Keratinocyte (primary cell): Measurements from ENCODE around the gene MED12L. TPM values are rescaled to one million over a fixed set of nuclear protein-coding genes. Genes with fewer than 3 reads are reported as not detected.

Experiments
- DNase-seq: peaks from one replicate; pipeline ENCODE4 v3.0.0-alpha.2; 2011; ENCODE audit warnings: low read depth, missing footprints, low spot score
- FAIRE-seq: peaks from 2 replicates; lab custom pipeline; 2011; peaks lifted over from hg19 to GRCh38; lab: Jason Lieb, UNC
- H2AFZ ChIP-seq: 2 replicates; pipeline ENCODE4 v1.6.0; 2012; ENCODE audit warnings: low read length, control low read depth, inconsistent platforms; ENCODE audit not compliant: control insufficient read depth
- H3K27ac ChIP-seq: 2 replicates; pipeline ENCODE4 v1.5.1; 2011; ENCODE audit warnings: low read length; ENCODE audit not compliant: control insufficient read depth, insufficient read depth
- H3K27me3 ChIP-seq: 3 replicates; pipeline ENCODE4 v1.6.0; 2011; ENCODE audit warnings: low read length; ENCODE audit not compliant: control insufficient read depth, insufficient read depth; ENCODE audit errors: extremely low read depth
- H3K36me3 ChIP-seq, 2 experiments: 2 replicates in 1 of 2; 3 replicates in 1 of 2; pipeline ENCODE4 v1.5.1; 2011; ENCODE audit warnings: low read length in 2 of 2, mild to moderate bottlenecking in 1 of 2; ENCODE audit not compliant: control insufficient read depth in 2 of 2, insufficient read depth in 2 of 2; ENCODE audit errors: extremely low read depth in 1 of 2
- H3K4me1 ChIP-seq: 3 replicates; pipeline ENCODE4 v1.5.1; 2011; ENCODE audit warnings: low read length; ENCODE audit not compliant: control insufficient read depth, insufficient read depth; ENCODE audit errors: extremely low read depth
- H3K4me2 ChIP-seq: 3 replicates; pipeline ENCODE4 v1.6.0; 2011; ENCODE audit warnings: low read depth, low read length; ENCODE audit not compliant: control insufficient read depth, insufficient read depth; ENCODE audit errors: extremely low read depth
- H3K4me3 ChIP-seq, 3 experiments: fragments of 200-600 bp in 1 of 3; sonication (generic) in 1 of 3; 2 replicates in 2 of 3; 3 replicates in 1 of 3; pipeline ENCODE4 v1.5.1; 2011 to 2016; ENCODE audit warnings: low read length in 3 of 3, mild to moderate bottlenecking in 3 of 3, control low read depth in 2 of 3, inconsistent platforms in 1 of 3, low read depth in 1 of 3, mixed read lengths in 1 of 3, mixed run types in 1 of 3, moderate library complexity in 1 of 3; ENCODE audit not compliant: control insufficient read depth in 2 of 3, insufficient read depth in 2 of 3; ENCODE audit errors: extremely low read depth in 1 of 3
- H3K79me2 ChIP-seq: 2 replicates; pipeline ENCODE4 v1.6.0; 2012; ENCODE audit warnings: low read length; ENCODE audit not compliant: control insufficient read depth, insufficient read depth
- H3K9ac ChIP-seq: 3 replicates; pipeline ENCODE4 v1.6.0; 2011; ENCODE audit warnings: low read length; ENCODE audit not compliant: control insufficient read depth, insufficient read depth; ENCODE audit errors: extremely low read depth
- H3K9me1 ChIP-seq: 3 replicates; pipeline ENCODE4 v1.6.0; 2011; ENCODE audit warnings: low read length; ENCODE audit not compliant: control insufficient read depth, insufficient read depth; ENCODE audit errors: extremely low read depth
- H3K9me3 ChIP-seq: 2 replicates; pipeline ENCODE4 v1.5.1; 2012; ENCODE audit warnings: low read depth, low read length; ENCODE audit not compliant: control insufficient read depth
- H4K20me1 ChIP-seq: 3 replicates; pipeline ENCODE4 v1.6.0; 2011; ENCODE audit warnings: low read length; ENCODE audit not compliant: control insufficient read depth, insufficient read depth; ENCODE audit errors: extremely low read depth
- EZH2 ChIP-seq: IDR thresholded peaks from one replicate; pipeline ENCODE4 v1.6.1; 2012; ENCODE audit warnings: inconsistent platforms, mild to moderate bottlenecking, low read length, moderate library complexity
- dilution Hi-C: fragments of 300-500 bp; cut with MboI; formaldehyde crosslinking; loops from one replicate; pipeline ENCODE4 v1.7.0; 2020; ENCODE audit warnings: low sequenced_read_pairs; ENCODE audit not compliant: extremely low pct_ligation_motif_present
- polyA plus RNA-seq, 5 experiments: library from polyadenylated mRNA; depleted of rRNA in 3 of 5; stranded (reverse) in 3 of 5; stranded (forward) in 1 of 5; unstranded in 1 of 5; fragments of >200 nt; gene quantifications; 1 replicate in 1 of 5; 2 replicates in 3 of 5; 3 replicates in 1 of 5; pipeline versions ENCODE4 v1.2.1 to v1.2.3, GENCODE V29; 2011 to 2012; ENCODE audit warnings: missing spikeins in 2 of 5, low read depth in 1 of 5, low replicate concordance in 1 of 5
- TF ChIP-seq, protein P1 (sequence below), 3 experiments: IDR thresholded peaks in 1 of 3; conservative IDR thresholded peaks in 1 of 3; optimal IDR thresholded peaks in 1 of 3; 2 replicates in 2 of 3; 3 replicates in 1 of 3; pipeline versions ENCODE3 to v1.5.1; 2011; ENCODE audit warnings: low read length in 3 of 3, mild to moderate bottlenecking in 3 of 3, moderate library complexity in 2 of 3, control low read depth in 1 of 3, inconsistent platforms in 1 of 3; ENCODE audit not compliant: insufficient read depth in 2 of 3; ENCODE audit errors: extremely low read depth in 1 of 3

Gene MED12L
- polyA plus RNA-seq, 1 donor (not counting 4 experiments of a cell fraction or from before 2014, with no cell fraction given) = 0.04 TPM

DNA sequence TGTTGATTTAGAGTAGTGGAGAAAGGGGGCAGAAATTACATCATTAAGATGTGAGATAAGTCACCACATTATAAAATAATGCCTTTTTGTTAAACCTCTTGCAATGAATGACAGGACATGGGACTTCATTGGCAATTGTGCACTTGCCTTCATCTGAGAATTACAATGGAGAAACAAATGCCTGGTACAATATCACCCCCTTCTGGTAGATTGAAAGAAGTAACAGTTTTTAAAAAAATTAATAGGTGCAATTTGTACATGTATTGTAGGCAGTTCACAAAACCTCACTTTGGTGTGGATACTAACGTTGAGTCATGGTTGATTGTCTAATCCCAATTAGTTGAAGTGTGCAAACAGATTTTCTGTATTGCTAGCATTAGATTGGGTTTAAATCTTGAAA lies 197.5 kb downstream of the MED12L start:
- peak; percentile 57 for FAIRE-seq

DNA sequence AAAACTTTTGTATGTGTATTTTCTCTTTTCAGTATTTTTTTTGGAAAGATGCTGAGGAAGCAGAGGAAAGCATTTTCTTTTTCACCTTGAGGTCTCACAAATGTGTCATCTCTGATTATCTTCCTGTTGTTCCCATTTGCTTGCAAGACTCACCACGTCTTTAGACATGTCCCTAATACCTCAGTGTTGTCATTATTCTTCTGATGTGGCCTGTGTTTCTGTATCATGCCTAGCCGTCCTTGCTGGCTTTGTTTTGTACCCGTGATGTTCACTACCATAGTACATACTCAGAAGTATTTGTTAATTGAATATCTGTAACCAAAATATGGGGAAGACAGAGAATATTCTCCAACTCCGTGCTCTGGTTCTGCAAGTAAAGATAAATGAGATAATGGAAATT lies 197.9 kb downstream of the MED12L start:
- H3K9me3 ChIP-seq = no peaks in the 10 kb centered on the region
- no peaks in the 10 kb centered on the region for H3K4me1 ChIP-seq
- H3K36me3 ChIP-seq = no peaks in the 10 kb centered on the region
- no peaks in the 10 kb centered on the region for H3K9me1 ChIP-seq
- H2AFZ ChIP-seq = no peak overlapping the region
- H3K4me2 ChIP-seq = no peak overlapping the region
- DNase-seq = no peak
- no peaks in the 10 kb centered on the region for H4K20me1 ChIP-seq
- H3K79me2 ChIP-seq = no peaks in the 10 kb centered on the region
- no peak overlapping the region for H3K9ac ChIP-seq
- dilution Hi-C loops = no loop called here
- FAIRE-seq = no peak
- H3K27ac ChIP-seq = no peak overlapping the region
- H3K4me3 ChIP-seq = no peak overlapping the region
- no peaks in the 10 kb centered on the region for H3K27me3 ChIP-seq
- TF ChIP-seq, protein P1, sequence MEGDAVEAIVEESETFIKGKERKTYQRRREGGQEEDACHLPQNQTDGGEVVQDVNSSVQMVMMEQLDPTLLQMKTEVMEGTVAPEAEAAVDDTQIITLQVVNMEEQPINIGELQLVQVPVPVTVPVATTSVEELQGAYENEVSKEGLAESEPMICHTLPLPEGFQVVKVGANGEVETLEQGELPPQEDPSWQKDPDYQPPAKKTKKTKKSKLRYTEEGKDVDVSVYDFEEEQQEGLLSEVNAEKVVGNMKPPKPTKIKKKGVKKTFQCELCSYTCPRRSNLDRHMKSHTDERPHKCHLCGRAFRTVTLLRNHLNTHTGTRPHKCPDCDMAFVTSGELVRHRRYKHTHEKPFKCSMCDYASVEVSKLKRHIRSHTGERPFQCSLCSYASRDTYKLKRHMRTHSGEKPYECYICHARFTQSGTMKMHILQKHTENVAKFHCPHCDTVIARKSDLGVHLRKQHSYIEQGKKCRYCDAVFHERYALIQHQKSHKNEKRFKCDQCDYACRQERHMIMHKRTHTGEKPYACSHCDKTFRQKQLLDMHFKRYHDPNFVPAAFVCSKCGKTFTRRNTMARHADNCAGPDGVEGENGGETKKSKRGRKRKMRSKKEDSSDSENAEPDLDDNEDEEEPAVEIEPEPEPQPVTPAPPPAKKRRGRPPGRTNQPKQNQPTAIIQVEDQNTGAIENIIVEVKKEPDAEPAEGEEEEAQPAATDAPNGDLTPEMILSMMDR (optimal IDR thresholded peaks at IDR 0.05 in 1 of 3, IDR thresholded peaks at IDR 0.05 in 1 of 3, conservative IDR thresholded peaks at IDR 0.05 in 1 of 3; ENCODE audit: extremely low read depth in 1 of 3, insufficient read depth in 2 of 3, low read length in 3 of 3) = no peak
- no peak for TF ChIP-seq EZH2

More for the DNA sequence above, 197.5 kb downstream of the MED12L start:
- dilution Hi-C loops = no loop called here
- H3K79me2 ChIP-seq = no peaks in the 10 kb centered on the region
- no peak overlapping the region for H3K4me3 ChIP-seq
- no peak overlapping the region for H3K9ac ChIP-seq
- no peaks in the 10 kb centered on the region for H4K20me1 ChIP-seq
- no peak for TF ChIP-seq EZH2
- TF ChIP-seq, protein P1 (optimal IDR thresholded peaks at IDR 0.05 in 1 of 3, IDR thresholded peaks at IDR 0.05 in 1 of 3, conservative IDR thresholded peaks at IDR 0.05 in 1 of 3; ENCODE audit: extremely low read depth in 1 of 3, insufficient read depth in 2 of 3, low read length in 3 of 3) = peak in 2 of 3 experiments; percentile 39 to 45
- no peaks in the 10 kb centered on the region for H3K36me3 ChIP-seq
- H3K9me3 ChIP-seq = no peaks in the 10 kb centered on the region
- DNase-seq = no peak
- no peak overlapping the region for H3K27ac ChIP-seq
- no peaks in the 10 kb centered on the region for H3K4me1 ChIP-seq
- H2AFZ ChIP-seq = no peak overlapping the region
- no peaks in the 10 kb centered on the region for H3K9me1 ChIP-seq
- H3K4me2 ChIP-seq = no peak overlapping the region
- H3K27me3 ChIP-seq = no peaks in the 10 kb centered on the region
